SK-N-SH treated with all-trans-retinoic acid at 6 μM for 48 hours (cell line): ENCODE data around the gene USP1.

Source experiments
- ATAC-seq: fragments of 200-7000 bp; cut with Tn5 transposase; 3 replicates; pipeline ENCODE4 v1.9.1; 2020; ENCODE audit warnings: mild to moderate bottlenecking, moderate library complexity
- ARNTL ChIP-seq: fragments of 450-650 bp; formaldehyde crosslinking; IDR thresholded peaks from 2 replicates; pipeline ENCODE4 v1.5.0; 2020; ENCODE audit warnings: low read depth, mild to moderate bottlenecking, moderate library complexity, borderline replicate concordance
- CSDC2 ChIP-seq: fragments of 250-450 bp; sonication (Bioruptor Pico); IDR thresholded peaks from 2 replicates; pipeline ENCODE4 v1.5.0; 2020; ENCODE audit warnings: mild to moderate bottlenecking, moderate library complexity
- ESRRG ChIP-seq: fragments of 250-450 bp; sonication (Bioruptor Pico); IDR thresholded peaks from 2 replicates; pipeline ENCODE4 v1.6.1; 2021; ENCODE audit warnings: mild to moderate bottlenecking
- ISL1 ChIP-seq: fragments of 250-450 bp; sonication (Bioruptor Pico); IDR thresholded peaks from 2 replicates; pipeline ENCODE4 v2.1.2; 2022; ENCODE audit warnings: mild to moderate bottlenecking, moderate library complexity
- OSR1 ChIP-seq: fragments of 250-450 bp; sonication (Bioruptor Pico); IDR thresholded peaks from 2 replicates; pipeline ENCODE4 v1.8.0; 2022; ENCODE audit warnings: moderate library complexity, mild to moderate bottlenecking, inconsistent platforms
- PPARA ChIP-seq: fragments of 250-450 bp; sonication (Bioruptor Pico); IDR thresholded peaks from 2 replicates; pipeline ENCODE4 v1.5.0; 2020; ENCODE audit warnings: mild to moderate bottlenecking, borderline replicate concordance
- RARB ChIP-seq: fragments of 250-450 bp; sonication (Bioruptor Pico); IDR thresholded peaks from 2 replicates; pipeline ENCODE4 v1.8.0; 2021; ENCODE audit warnings: mild to moderate bottlenecking, moderate library complexity
- SNAI2 ChIP-seq: fragments of 250-450 bp; sonication (Bioruptor Pico); IDR thresholded peaks from 2 replicates; pipeline ENCODE4 v1.5.0; 2020; ENCODE audit warnings: mild to moderate bottlenecking, moderate library complexity
- ZC3H10 ChIP-seq: fragments of 250-450 bp; sonication (Bioruptor Pico); IDR thresholded peaks from 2 replicates; pipeline ENCODE4 v1.5.1; 2021; ENCODE audit warnings: mild to moderate bottlenecking, moderate library complexity
- ZFP3 ChIP-seq: fragments of 250-450 bp; sonication (Bioruptor Pico); IDR thresholded peaks from 2 replicates; pipeline ENCODE4 v1.5.0; 2020; ENCODE audit warnings: mild to moderate bottlenecking, moderate library complexity
- ZFP30 ChIP-seq: fragments of 450-650 bp; formaldehyde crosslinking; IDR thresholded peaks from 2 replicates; pipeline ENCODE4 v1.5.0; 2022; ENCODE audit warnings: mild to moderate bottlenecking, moderate library complexity
- ZNF565 ChIP-seq: fragments of 450-650 bp; formaldehyde crosslinking; conservative IDR thresholded peaks from 2 replicates; pipeline ENCODE4 v1.5.0; 2020; ENCODE audit warnings: low read depth, mild to moderate bottlenecking, moderate library complexity
- ZNF70 ChIP-seq: fragments of 450-650 bp; formaldehyde crosslinking; IDR thresholded peaks from 2 replicates; pipeline ENCODE4 v1.5.0; 2020; ENCODE audit warnings: mild to moderate bottlenecking, moderate library complexity
- TF ChIP-seq, protein P1 (sequence below): fragments of 250-450 bp; sonication (Bioruptor Pico); IDR thresholded peaks from 2 replicates; pipeline ENCODE4 v1.5.1; 2021; ENCODE audit warnings: mild to moderate bottlenecking, moderate library complexity

USP1 gene

GRCh38 chr1:62493656-62494055 lies 56.8 kb downstream of the USP1 start (continued):
- no peak for TF ChIP-seq ZFP3 (CRISPR knock-in tag)
- no peak for TF ChIP-seq ZNF565
- TF ChIP-seq SNAI2 (CRISPR knock-in tag) = no peak
- TF ChIP-seq ARNTL (CRISPR knock-in tag) = no peak
- TF ChIP-seq ISL1 (CRISPR knock-in tag) = no peak

DNA sequence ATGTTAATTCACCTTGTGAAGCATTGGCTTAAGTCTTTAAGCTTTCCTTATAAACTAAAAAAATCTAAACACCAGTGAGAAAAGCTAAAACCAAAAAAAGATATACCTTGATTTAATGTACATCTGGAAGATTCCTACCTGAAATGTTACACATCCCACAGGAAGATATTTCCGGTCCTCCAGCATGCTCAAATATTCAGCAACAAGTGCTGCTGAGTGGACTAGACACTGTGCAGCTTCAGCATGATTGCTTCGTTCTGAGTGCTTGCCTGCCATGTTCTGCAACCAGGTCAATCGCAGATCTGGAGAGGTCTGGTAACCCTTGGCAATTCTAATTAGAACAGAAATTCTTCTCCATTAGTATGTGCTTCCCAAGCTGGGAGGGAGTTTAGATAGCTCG lies 57.3 kb downstream of the USP1 start:
- ATAC-seq = peak; percentile 58; the same call in 2 of the 3 replicates
- TF ChIP-seq CSDC2 (CRISPR knock-in tag) (no peak), ESRRG (CRISPR knock-in tag) (no peak), SNAI2 (CRISPR knock-in tag) (no peak), RARB (CRISPR knock-in tag) (no peak), ZC3H10 (no peak), PPARA (CRISPR knock-in tag) (no peak), OSR1 (CRISPR knock-in tag) (no peak), ZFP30 (CRISPR knock-in tag) (no peak), ZNF70 (CRISPR knock-in tag) (no peak), ISL1 (CRISPR knock-in tag) (no peak)
- TF ChIP-seq, protein P1, sequence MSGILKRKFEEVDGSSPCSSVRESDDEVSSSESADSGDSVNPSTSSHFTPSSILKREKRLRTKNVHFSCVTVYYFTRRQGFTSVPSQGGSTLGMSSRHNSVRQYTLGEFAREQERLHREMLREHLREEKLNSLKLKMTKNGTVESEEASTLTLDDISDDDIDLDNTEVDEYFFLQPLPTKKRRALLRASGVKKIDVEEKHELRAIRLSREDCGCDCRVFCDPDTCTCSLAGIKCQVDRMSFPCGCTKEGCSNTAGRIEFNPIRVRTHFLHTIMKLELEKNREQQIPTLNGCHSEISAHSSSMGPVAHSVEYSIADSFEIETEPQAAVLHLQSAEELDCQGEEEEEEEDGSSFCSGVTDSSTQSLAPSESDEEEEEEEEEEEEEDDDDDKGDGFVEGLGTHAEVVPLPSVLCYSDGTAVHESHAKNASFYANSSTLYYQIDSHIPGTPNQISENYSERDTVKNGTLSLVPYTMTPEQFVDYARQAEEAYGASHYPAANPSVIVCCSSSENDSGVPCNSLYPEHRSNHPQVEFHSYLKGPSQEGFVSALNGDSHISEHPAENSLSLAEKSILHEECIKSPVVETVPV = no peak

- TF ChIP-seq, protein P1 = no peak
- no peak for ATAC-seq
Measured at GRCh38 chr1:62500210-62500609, 63.4 kb downstream of the USP1 start.
